Mucosa of rectum (tissue), 2 donors: ENCODE data around the gene REEP6.
"Not testable (repeated sequence)": the region's sequence is repeated elsewhere in the genome, so short reads cannot be mapped to it uniquely, and the experiment has no call there.

Experiments
- H3K27ac ChIP-seq, 2 donors: one replicate each; pipeline ENCODE4 v1.7.0; 2013; ENCODE audit warnings: inconsistent platforms in 2 of 2, low read depth in 2 of 2, low read length in 2 of 2
- H3K27me3 ChIP-seq, 2 donors: one replicate each; pipeline ENCODE4 v1.7.0; 2013; ENCODE audit warnings: low read length in 2 of 2; ENCODE audit not compliant: control insufficient read depth in 2 of 2, insufficient read depth in 2 of 2
- H3K36me3 ChIP-seq, 2 donors: one replicate each; pipeline ENCODE4 v1.7.0; 2013; ENCODE audit warnings: low read length in 2 of 2; ENCODE audit not compliant: control insufficient read depth in 2 of 2, insufficient read depth in 2 of 2
- H3K4me1 ChIP-seq, 2 donors: one replicate each; pipeline ENCODE4 v1.7.0; 2013; ENCODE audit warnings: low read length in 2 of 2, mild to moderate bottlenecking in 1 of 2; ENCODE audit not compliant: control insufficient read depth in 2 of 2, insufficient read depth in 2 of 2
- H3K4me3 ChIP-seq, 2 donors: one replicate each; pipeline ENCODE4 v1.7.0; 2013; ENCODE audit warnings: low read length in 2 of 2
- H3K9ac ChIP-seq, 2 donors: one replicate each; pipeline ENCODE4 v1.7.0; 2013; ENCODE audit warnings: low read length in 2 of 2, low read depth in 1 of 2, mild to moderate bottlenecking in 1 of 2
- H3K9me3 ChIP-seq, 2 donors: one replicate each; pipeline ENCODE4 v1.7.0; 2013; ENCODE audit warnings: low read length in 2 of 2; ENCODE audit not compliant: control insufficient read depth in 2 of 2
- donor health status: healthy.
- donor health status: Normal muscosa, but diverticular disease.

The REEP6 gene

DNA sequence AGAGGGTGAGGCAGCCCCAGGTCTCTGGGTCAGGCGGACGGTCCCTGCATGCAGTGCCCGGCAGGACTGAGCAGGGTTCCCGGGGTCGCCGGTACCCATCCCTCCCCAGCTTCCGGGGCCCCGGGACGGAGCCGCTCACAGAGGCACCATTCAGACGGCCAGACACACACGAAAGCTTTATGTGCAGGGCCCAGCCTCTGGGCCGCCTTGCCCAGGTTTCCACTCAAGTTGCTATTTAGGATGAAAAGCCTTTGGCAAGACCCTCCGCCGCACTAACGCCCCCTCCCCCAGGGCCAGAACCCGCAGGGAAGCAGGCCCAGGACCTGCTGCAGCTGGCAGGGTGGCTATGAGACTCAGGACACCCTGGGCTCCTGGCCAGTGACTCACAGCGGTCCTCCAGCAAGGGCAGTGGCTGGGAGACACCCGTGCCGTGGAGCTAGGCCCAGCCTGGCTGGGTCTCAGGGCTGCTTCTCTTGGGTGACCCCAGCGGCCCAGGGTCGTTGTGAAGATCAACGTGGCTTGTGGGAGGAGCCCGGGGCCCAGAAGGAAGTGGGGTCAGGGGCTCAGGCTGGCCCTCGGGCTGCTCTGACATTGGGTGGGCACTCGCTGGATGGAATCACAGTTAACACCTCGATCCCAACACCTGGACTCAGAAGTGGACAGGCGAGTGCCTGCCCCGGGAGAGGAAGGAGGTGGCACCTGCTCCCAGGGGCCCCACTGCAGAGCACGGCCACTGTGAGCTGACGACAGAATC lies 16.8 kb upstream of the REEP6 start:
- no peak overlapping the region for H3K27ac ChIP-seq
- peaks cover 25 to 27% of the 10 kb centered on the region in 2 donors for H3K4me1 ChIP-seq
- no peaks in the 10 kb centered on the region for H3K9me3 ChIP-seq
- H3K9ac ChIP-seq, result no peak overlapping the region
- H3K36me3 ChIP-seq, result peaks cover 3% of the 10 kb centered on the region in 2 donors
- H3K4me3 ChIP-seq, result no peak overlapping the region
- peaks cover 21 to 31% of the 10 kb centered on the region in 2 donors for H3K27me3 ChIP-seq

DNA sequence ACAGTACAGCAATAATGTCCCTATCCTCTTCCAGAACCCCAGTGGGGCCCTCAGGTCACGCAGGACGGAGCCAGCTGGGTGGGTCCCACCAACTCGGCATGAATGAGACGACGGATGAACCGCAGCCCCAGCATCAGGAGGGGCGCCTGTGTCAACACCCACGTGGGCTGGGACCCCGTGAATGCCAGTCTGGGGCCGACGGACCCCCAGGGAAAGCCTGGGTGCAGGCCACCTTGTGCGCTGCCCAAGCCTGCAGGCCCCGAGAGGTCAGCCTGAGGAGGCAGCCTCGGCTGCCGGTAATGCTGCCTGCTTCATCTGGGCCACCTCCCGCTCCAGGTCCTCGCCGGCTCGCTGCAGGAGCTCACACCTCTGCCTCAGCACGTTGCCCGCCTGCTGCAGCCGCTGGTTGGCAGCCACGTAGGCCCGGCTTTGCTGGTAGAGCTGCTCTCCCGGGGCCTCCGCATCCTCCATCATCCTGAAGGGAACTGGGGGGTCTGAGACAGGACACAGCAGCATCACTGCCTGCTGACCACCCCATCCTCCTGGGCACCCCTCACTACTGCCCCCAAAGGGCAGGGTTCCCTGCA lies 16.1 kb upstream of the REEP6 start:
- peaks cover 26 to 29% of the 10 kb centered on the region in 2 donors for H3K4me1 ChIP-seq
- H3K4me3 ChIP-seq, result no peak overlapping the region
- H3K27me3 ChIP-seq, result peaks cover 21 to 27% of the 10 kb centered on the region in 2 donors
- peaks cover 3% of the 10 kb centered on the region in 2 donors for H3K36me3 ChIP-seq
- H3K9ac ChIP-seq, result no peak overlapping the region
- no peak overlapping the region for H3K27ac ChIP-seq
- no peaks in the 10 kb centered on the region for H3K9me3 ChIP-seq

- H3K9ac ChIP-seq, result no peak overlapping the region
- H3K9me3 ChIP-seq, result no peaks in the 10 kb centered on the region
- H3K4me3 ChIP-seq, result no peak overlapping the region
- peaks cover 19% of the 10 kb centered on the region in 2 donors for H3K27me3 ChIP-seq
- peaks cover 16 to 19% of the 10 kb centered on the region in 2 donors for H3K4me1 ChIP-seq
- H3K27ac ChIP-seq, result no peak overlapping the region
- peaks cover 3% of the 10 kb centered on the region in 2 donors for H3K36me3 ChIP-seq
These were observed 15.1 kb upstream of the REEP6 start for GRCh38 chr19:1475751-1476437.

- not testable (repeated sequence) for H3K36me3 ChIP-seq, H3K4me3 ChIP-seq, H3K9ac ChIP-seq, H3K27me3 ChIP-seq, H3K27ac ChIP-seq, H3K9me3 ChIP-seq
- H3K4me1 ChIP-seq, result peaks cover 7 to 12% of the 10 kb centered on the region in 2 donors
These were observed 13.9 kb upstream of the REEP6 start for GRCh38 chr19:1477056-1477455.

GRCh38 chr19:1478934-1479707 lies 11.9 kb upstream of the REEP6 start, which contains the start of gene C19orf25:
C19orf25 (minus strand) TSS chr19:1479215; CDS start chr19:1478903, 312 bp downstream.
- Histone ChIP-seq H3K4me1 (peaks cover 7 to 12% of the 10 kb centered on the region in 2 donors), H3K27me3 (no peaks in the 10 kb centered on the region), H3K9ac (peak within 1 kb of the TSS; percentile 63 to 85), H3K36me3 (peaks cover 3% of the 10 kb centered on the region in 2 donors), H3K4me3 (peak within 1 kb of the TSS; percentile 88 to 95), H3K27ac (peak within 1 kb of the TSS; percentile 85 to 86), H3K9me3 (no peaks in the 10 kb centered on the region)

DNA sequence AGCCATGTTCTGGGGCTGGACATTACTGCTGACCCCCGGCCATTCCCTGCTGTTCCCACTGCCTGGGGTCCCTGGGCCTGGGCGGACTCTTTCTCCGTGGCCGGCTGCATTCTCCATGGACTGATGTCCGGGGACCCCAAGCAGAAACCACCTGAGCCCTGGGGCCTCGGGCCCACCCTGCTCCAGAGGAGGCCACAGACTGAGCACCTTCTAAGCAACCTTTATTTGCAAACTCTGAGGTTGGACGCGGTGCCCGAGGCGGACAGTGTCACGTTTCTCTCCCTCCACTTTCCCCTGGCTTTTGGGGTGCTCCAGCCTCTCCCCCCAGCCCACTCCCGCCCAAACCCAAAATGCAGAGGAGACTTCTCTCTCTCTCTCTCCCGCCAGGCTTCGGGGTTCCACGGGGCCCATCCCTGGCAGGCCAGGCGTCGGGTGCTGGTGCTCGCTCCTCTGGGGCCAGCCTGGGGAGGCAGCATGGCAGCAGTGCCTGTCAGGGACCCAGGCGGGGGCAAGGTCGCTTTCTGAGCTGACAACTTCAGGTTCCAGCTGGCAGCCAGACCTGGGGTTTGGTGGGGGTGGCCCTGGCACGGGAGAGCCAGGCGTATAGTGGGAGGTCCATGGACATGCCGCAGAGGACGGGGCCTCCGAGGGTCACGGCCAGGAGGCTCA lies 9.6 kb upstream of the REEP6 start:
- peaks cover 7 to 12% of the 10 kb centered on the region in 2 donors for H3K4me1 ChIP-seq
- no peaks in the 10 kb centered on the region for H3K27me3 ChIP-seq
- H3K9me3 ChIP-seq, result no peaks in the 10 kb centered on the region
- no peak overlapping the region for H3K27ac ChIP-seq
- H3K4me3 ChIP-seq, result no peak overlapping the region
- H3K36me3 ChIP-seq, result peaks cover 1 to 2% of the 10 kb centered on the region in 2 donors
- H3K9ac ChIP-seq, result no peak overlapping the region

- H3K9ac ChIP-seq, result no peak overlapping the region
These were observed 9.1 kb upstream of the REEP6 start for GRCh38 chr19:1481893-1482360.

GRCh38 chr19:1482361-1483130 lies 8.4 kb upstream of the REEP6 start:
- Histone ChIP-seq H3K36me3 (no peaks in the 10 kb centered on the region), H3K27me3 (no peaks in the 10 kb centered on the region), H3K9me3 (no peaks in the 10 kb centered on the region), H3K27ac (no peak overlapping the region), H3K9ac (no peak overlapping the region), H3K4me3 (no peak overlapping the region), H3K4me1 (peaks cover 7 to 12% of the 10 kb centered on the region in 2 donors)

More at GRCh38 chr19:1481893-1482360, 9.1 kb upstream of the REEP6 start:
- H3K4me1 ChIP-seq, result peaks cover 7 to 12% of the 10 kb centered on the region in 2 donors
- H3K9me3 ChIP-seq, result no peaks in the 10 kb centered on the region
- no peak overlapping the region for H3K4me3 ChIP-seq
- H3K36me3 ChIP-seq, result no peaks in the 10 kb centered on the region
- H3K27ac ChIP-seq, result no peak overlapping the region
- no peaks in the 10 kb centered on the region for H3K27me3 ChIP-seq
